Measurements from ENCODE around the gene DAPK2. TPM values are rescaled to one million over a fixed set of nuclear protein-coding genes. Genes with fewer than 3 reads are reported as not detected.

DAPK2 gene
- total RNA-seq, 1 donor from 2014 or later: 2.0 TPM

GRCh38 chr15:63892794-63893441 lies 153.4 kb downstream of the DAPK2 start:
- DNase-seq (ENCODE audit: low spot score, unreplicated experiment): no peak
- peaks cover 12% of the 10 kb centered on the region for H3K4me1 Mint-ChIP-seq (ENCODE audit: low read depth)
- H3K36me3 Mint-ChIP-seq (ENCODE audit: insufficient read depth): no peaks in the 10 kb centered on the region
- peaks cover 3% of the 10 kb centered on the region for H3K27me3 Mint-ChIP-seq
- no peak for TF ChIP-seq CTCF (IDR thresholded peaks at IDR 0.05; ENCODE audit: unreplicated experiment)
- no peaks in the 10 kb centered on the region for H3K9me3 Mint-ChIP-seq (ENCODE audit: low read depth)
- H3K27ac Mint-ChIP-seq: no peak overlapping the region
- no peak overlapping the region for H3K4me3 Mint-ChIP-seq (ENCODE audit: low read depth)

GRCh38 chr15:63891768-63892133 lies 154.5 kb downstream of the DAPK2 start:
- TF ChIP-seq CTCF (IDR thresholded peaks at IDR 0.05; ENCODE audit: unreplicated experiment): no peak
- peaks cover 3% of the 10 kb centered on the region for H3K27me3 Mint-ChIP-seq
- H3K27ac Mint-ChIP-seq: no peak overlapping the region
- no peak overlapping the region for H3K4me3 Mint-ChIP-seq (ENCODE audit: low read depth)
- peaks cover 7% of the 10 kb centered on the region for H3K4me1 Mint-ChIP-seq (ENCODE audit: low read depth)
- no peaks in the 10 kb centered on the region for H3K9me3 Mint-ChIP-seq (ENCODE audit: low read depth)
- no peak for DNase-seq (ENCODE audit: low spot score, unreplicated experiment)
- H3K36me3 Mint-ChIP-seq (ENCODE audit: insufficient read depth): no peaks in the 10 kb centered on the region

GRCh38 chr15:63891079-63891767 lies 155.1 kb downstream of the DAPK2 start:
- peak; percentile 63 for DNase-seq (ENCODE audit: low spot score, unreplicated experiment)
- H3K4me3 Mint-ChIP-seq (ENCODE audit: low read depth): no peak overlapping the region
- H3K36me3 Mint-ChIP-seq (ENCODE audit: insufficient read depth): no peaks in the 10 kb centered on the region
- H3K27ac Mint-ChIP-seq: no peak overlapping the region
- H3K9me3 Mint-ChIP-seq (ENCODE audit: low read depth): no peaks in the 10 kb centered on the region
- peaks cover 2% of the 10 kb centered on the region for H3K4me1 Mint-ChIP-seq (ENCODE audit: low read depth)
- H3K27me3 Mint-ChIP-seq: peaks cover 3% of the 10 kb centered on the region
- peak; percentile 94 for TF ChIP-seq CTCF (IDR thresholded peaks at IDR 0.05; ENCODE audit: unreplicated experiment)

GRCh38 chr15:63890617-63891016 lies 155.7 kb downstream of the DAPK2 start:
- Mint-ChIP-seq H3K27me3 (peaks cover 3% of the 10 kb centered on the region), H3K36me3 (ENCODE audit: insufficient read depth) (no peaks in the 10 kb centered on the region), H3K27ac (no peak overlapping the region), H3K4me3 (ENCODE audit: low read depth) (no peak overlapping the region), H3K4me1 (ENCODE audit: low read depth) (no peaks in the 10 kb centered on the region), H3K9me3 (ENCODE audit: low read depth) (no peaks in the 10 kb centered on the region)
- DNase-seq (ENCODE audit: low spot score, unreplicated experiment): no peak
- TF ChIP-seq CTCF (IDR thresholded peaks at IDR 0.05; ENCODE audit: unreplicated experiment): no peak

- Mint-ChIP-seq H3K36me3 (ENCODE audit: insufficient read depth) (no peaks in the 10 kb centered on the region), H3K4me3 (ENCODE audit: low read depth) (no peak overlapping the region), H3K27me3 (peaks cover 3% of the 10 kb centered on the region), H3K9me3 (ENCODE audit: low read depth) (no peaks in the 10 kb centered on the region), H3K4me1 (ENCODE audit: low read depth) (no peaks in the 10 kb centered on the region), H3K27ac (no peak overlapping the region)
- TF ChIP-seq CTCF (IDR thresholded peaks at IDR 0.05; ENCODE audit: unreplicated experiment): no peak
- DNase-seq (ENCODE audit: low spot score, unreplicated experiment): no peak
These were observed 156.5 kb downstream of the DAPK2 start for GRCh38 chr15:63889831-63890230.

Measured in progenitor cell of endocrine pancreas (in vitro differentiated cells).